GM23338 (cell line): ENCODE data around the gene AGAP3. TPM values are rescaled to one million over a fixed set of nuclear protein-coding genes. Genes with fewer than 3 reads are reported as not detected.

Experiments
- ATAC-seq: fragments of 200-7000 bp; cut with Tn5 transposase; 3 replicates; pipeline ENCODE4 v1.9.1; 2020
- DNase-seq: peaks from one replicate; pipeline ENCODE4 v3.0.0-alpha.2; 2015; ENCODE audit warnings: low spot score
- H2AFZ ChIP-seq: fragments of 200-600 bp; sonication (generic); 2 replicates; pipeline ENCODE4 v1.8.0; 2016; ENCODE audit warnings: antibody characterized with exemption, mild to moderate bottlenecking, moderate library complexity
- H3F3A ChIP-seq: fragments of 200-600 bp; sonication (generic); replicated peaks from 2 replicates; pipeline ENCODE4 v1.8.0; 2017; ENCODE audit warnings: antibody characterized with exemption, mixed run types, low read depth
- H3K27ac ChIP-seq: fragments of 200-600 bp; sonication (generic); 2 replicates; pipeline ENCODE4 v1.6.1; 2016; ENCODE audit warnings: low read depth
- H3K27me3 ChIP-seq: fragments of 200-600 bp; sonication (generic); 2 replicates; pipeline ENCODE4 v1.8.0; 2016; ENCODE audit warnings: mild to moderate bottlenecking, mixed run types, moderate library complexity; ENCODE audit not compliant: insufficient read depth
- H3K36me3 ChIP-seq: fragments of 200-600 bp; sonication (generic); 2 replicates; pipeline ENCODE4 v1.8.0; 2016; ENCODE audit warnings: mild to moderate bottlenecking; ENCODE audit not compliant: insufficient read depth
- H3K4me1 ChIP-seq: fragments of 200-600 bp; sonication (generic); 2 replicates; pipeline ENCODE4 v1.8.0; 2016; ENCODE audit warnings: mild to moderate bottlenecking, moderate library complexity; ENCODE audit not compliant: insufficient read depth
- H3K4me2 ChIP-seq: fragments of 200-600 bp; sonication (generic); 2 replicates; pipeline ENCODE4 v1.7.1; 2017; ENCODE audit warnings: mixed run types
- H3K4me3 ChIP-seq: fragments of 200-600 bp; sonication (generic); 2 replicates; pipeline ENCODE4 v1.6.1; 2016; ENCODE audit warnings: mixed run types
- H3K79me2 ChIP-seq: fragments of 200-600 bp; sonication (generic); replicated peaks from 2 replicates; pipeline ENCODE4 v1.8.0; 2017; ENCODE audit warnings: mild to moderate bottlenecking; ENCODE audit not compliant: insufficient read depth
- H3K9me2 ChIP-seq: fragments of 200-600 bp; sonication (generic); 2 replicates; pipeline ENCODE4 v1.8.0; 2017; ENCODE audit not compliant: insufficient read depth
- H4K20me1 ChIP-seq: fragments of 200-600 bp; sonication (generic); replicated peaks from 2 replicates; pipeline ENCODE4 v1.8.0; 2017; ENCODE audit warnings: mild to moderate bottlenecking; ENCODE audit not compliant: insufficient read depth
- H3K27ac Mint-ChIP-seq: 2 replicates; pipeline ENCODE4 v1.8.0; 2020; ENCODE audit warnings: inconsistent platforms, mild to moderate bottlenecking, moderate library complexity, mixed read lengths
- H3K27me3 Mint-ChIP-seq: 3 replicates; pipeline ENCODE4 v1.8.0; 2022; ENCODE audit warnings: low read depth, mild to moderate bottlenecking, moderate library complexity, mixed read lengths, inconsistent platforms; ENCODE audit not compliant: insufficient read depth, poor library complexity
- H3K36me3 Mint-ChIP-seq: 3 replicates; pipeline ENCODE4 v1.8.0; 2021; ENCODE audit warnings: low read depth, mild to moderate bottlenecking, inconsistent platforms, moderate library complexity, mixed read lengths
- H3K4me1 Mint-ChIP-seq: 3 replicates; pipeline ENCODE4 v1.8.0; 2020; ENCODE audit warnings: mild to moderate bottlenecking, inconsistent platforms, mixed read lengths
- H3K4me3 Mint-ChIP-seq: 3 replicates; pipeline ENCODE4 v1.8.0; 2021; ENCODE audit warnings: moderate library complexity, mild to moderate bottlenecking, inconsistent platforms, mixed read lengths
- H3K9me3 Mint-ChIP-seq: 3 replicates; pipeline ENCODE4 v1.8.0; 2020; ENCODE audit warnings: moderate library complexity, mild to moderate bottlenecking, inconsistent platforms, mixed read lengths
- CREB1 ChIP-seq: fragments of 250-450 bp; sonication (Bioruptor Pico); IDR thresholded peaks from 2 replicates; pipeline ENCODE4 v1.5.0; 2020; ENCODE audit warnings: low read depth, mild to moderate bottlenecking, moderate library complexity
- CTCF ChIP-seq, 2 experiments: fragments of 200-600 bp in 1 of 2; sonication (generic) in 1 of 2; conservative IDR thresholded peaks; 2 replicates each; pipeline versions ENCODE4 v1.5.1 to v1.6.1; 2016 to 2017; ENCODE audit warnings: antibody characterized with exemption in 2 of 2, low read depth in 2 of 2, mild to moderate bottlenecking in 2 of 2, moderate library complexity in 1 of 2
- ETS1 ChIP-seq: IDR thresholded peaks from 2 replicates; pipeline ENCODE4 v1.6.1; 2016; ENCODE audit warnings: antibody characterized with exemption
- EZH2 ChIP-seq: fragments of 200-600 bp; sonication (generic); IDR thresholded peaks from one replicate; pipeline ENCODE4 v1.8.0; 2017; ENCODE audit warnings: antibody characterized with exemption, mild to moderate bottlenecking, low read depth; ENCODE audit not compliant: unreplicated experiment
- EZH2phosphoT487 ChIP-seq: fragments of 200-600 bp; sonication (generic); IDR thresholded peaks from one replicate; pipeline ENCODE4 v1.8.1; 2018; ENCODE audit warnings: antibody characterized with exemption; ENCODE audit not compliant: unreplicated experiment
- JUNB ChIP-seq: IDR thresholded peaks from one replicate; pipeline ENCODE4 v1.6.1; 2016; ENCODE audit warnings: antibody characterized with exemption; ENCODE audit not compliant: unreplicated experiment
- NANOG ChIP-seq: IDR thresholded peaks from 2 replicates; pipeline ENCODE4 v1.6.1; 2016; ENCODE audit warnings: antibody characterized with exemption, borderline replicate concordance
- POLR2AphosphoS5 ChIP-seq: IDR thresholded peaks from 2 replicates; pipeline ENCODE4 v1.6.1; 2016; ENCODE audit warnings: antibody characterized with exemption, low read depth
- REST ChIP-seq: IDR thresholded peaks from one replicate; pipeline ENCODE4 v1.6.1; 2018; ENCODE audit warnings: antibody characterized with exemption; ENCODE audit not compliant: unreplicated experiment
- STAT1 ChIP-seq: IDR thresholded peaks from one replicate; pipeline ENCODE4 v1.6.1; 2016; ENCODE audit warnings: antibody characterized with exemption; ENCODE audit not compliant: unreplicated experiment
- ZNF114 ChIP-seq: fragments of 250-450 bp; sonication (Bioruptor Pico); IDR thresholded peaks from 2 replicates; pipeline ENCODE4 v1.5.0; 2020; ENCODE audit warnings: mild to moderate bottlenecking, moderate library complexity
- ZNF331 ChIP-seq: fragments of 250-450 bp; sonication (Bioruptor Pico); IDR thresholded peaks from 2 replicates; pipeline ENCODE4 v1.5.0; 2020; ENCODE audit warnings: low read depth, mild to moderate bottlenecking, moderate library complexity
- ZNF462 ChIP-seq: fragments of 250-450 bp; sonication (Bioruptor Pico); IDR thresholded peaks from 2 replicates; pipeline ENCODE4 v1.5.0; 2020; ENCODE audit warnings: mild to moderate bottlenecking, moderate library complexity
- polyA plus RNA-seq: library from polyadenylated mRNA; unstranded; fragments of >200 nt; fragmentation: Nextera tagmentation; extraction: Ambion mirVana; gene quantifications from 2 replicates; pipeline ENCODE4 v1.2.1, GENCODE V29; 2016
- total RNA-seq: library from RNA; depleted of rRNA; stranded (reverse); fragments of >200 nt; shearing (Covaris generic); gene quantifications from 2 replicates; pipeline ENCODE4 v1.2.3, GENCODE V29; 2014

The AGAP3 gene
- total and polyA plus RNA-seq, 2 experiments from 2014 or later = 24.0 to 39.2 TPM

GRCh38 chr7:151075978-151076426, 10.3 kb upstream of the AGAP3 start:
- peaks cover 12% of the 10 kb centered on the region for H4K20me1 ChIP-seq
- peaks cover 5% of the 10 kb centered on the region; the same call in 1 of the 2 replicates for H3K36me3 ChIP-seq

More at GRCh38 chr7:151075978-151076426, 10.3 kb upstream of the AGAP3 start:
- Histone ChIP-seq H3K4me1 (peaks cover 25% of the 10 kb centered on the region), H3K27ac (no peak overlapping the region), H3K27me3 (no peaks in the 10 kb centered on the region), H2AFZ (no peak overlapping the region), H3F3A (0 out of 2 replicates have a peak, but pooled peaks cover 15% of the 10 kb centered on the region), H3K9me2 (no peaks in the 10 kb centered on the region), H3K4me2 (no peak overlapping the region; the same call in 1 of the 2 replicates), H3K4me3 (no peak overlapping the region), H3K79me2 (peaks cover 6% of the 10 kb centered on the region; the same call in 1 of the 2 replicates)
- no peak for ATAC-seq
- Mint-ChIP-seq H3K36me3 (peaks cover 39% of the 10 kb centered on the region), H3K4me3 (no peak overlapping the region; the same call in 2 of the 3 replicates), H3K4me1 (peaks cover 29% of the 10 kb centered on the region), H3K27ac (no peak overlapping the region; the same call in 1 of the 2 replicates), H3K27me3 (peaks cover 22% of the 10 kb centered on the region), H3K9me3 (peaks cover 2% of the 10 kb centered on the region; the same call in 1 of the 3 replicates)
- DNase-seq = no peak
- no peak for TF ChIP-seq NANOG
- TF ChIP-seq CTCF (conservative IDR thresholded peaks at IDR 0.05; ENCODE audit: low read depth in 2 of 2) = no peak
- no peak; the same call in 1 of the 2 replicates for TF ChIP-seq POLR2AphosphoS5
- no peak for TF ChIP-seq REST
- no peak for TF ChIP-seq ZNF331 (CRISPR knock-in tag)
- TF ChIP-seq ZNF462 (CRISPR knock-in tag) = no peak
- no peak for TF ChIP-seq EZH2
- TF ChIP-seq CREB1 (CRISPR knock-in tag) = no peak
- TF ChIP-seq EZH2phosphoT487 = no peak
- TF ChIP-seq ZNF114 (CRISPR knock-in tag) = no peak
- no peak for TF ChIP-seq JUNB
- TF ChIP-seq STAT1 = no peak
- no peak for TF ChIP-seq ETS1
